GM12874 (cell line): ENCODE data around the gene BBIP1.

Source experiments
- TF ChIP-seq, protein P1 (sequence below): IDR thresholded peaks from 2 replicates; pipeline ENCODE4 v1.5.1; 2011; ENCODE audit warnings: low read depth, mild to moderate bottlenecking, control low read depth, low read length, moderate library complexity; ENCODE audit not compliant: insufficient read depth

BBIP1 gene

DNA sequence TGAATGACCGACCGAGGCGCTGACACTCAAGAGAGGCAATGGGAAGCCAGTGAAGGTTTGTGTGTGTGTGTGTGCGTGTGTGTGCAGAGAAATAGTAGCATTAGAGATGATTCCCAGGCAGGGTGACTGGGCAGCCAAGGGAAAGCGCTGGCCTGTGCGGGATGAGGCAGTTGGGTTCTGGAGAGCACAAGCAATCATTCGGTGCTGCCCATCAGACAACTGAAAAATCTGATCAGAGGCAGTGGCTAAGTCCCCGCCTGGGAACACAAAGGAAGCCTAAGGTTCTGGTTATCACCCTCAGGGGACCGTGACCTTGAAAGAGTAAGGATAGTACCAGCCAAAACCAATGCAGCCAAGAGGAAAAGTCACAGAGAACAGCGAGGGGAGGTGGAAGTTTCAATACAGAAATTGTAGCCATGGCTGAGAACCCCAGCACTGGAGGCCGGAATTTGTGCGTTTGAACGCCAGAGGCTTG is 48.1 kb downstream of the BBIP1 start:
- TF ChIP-seq, protein P1, sequence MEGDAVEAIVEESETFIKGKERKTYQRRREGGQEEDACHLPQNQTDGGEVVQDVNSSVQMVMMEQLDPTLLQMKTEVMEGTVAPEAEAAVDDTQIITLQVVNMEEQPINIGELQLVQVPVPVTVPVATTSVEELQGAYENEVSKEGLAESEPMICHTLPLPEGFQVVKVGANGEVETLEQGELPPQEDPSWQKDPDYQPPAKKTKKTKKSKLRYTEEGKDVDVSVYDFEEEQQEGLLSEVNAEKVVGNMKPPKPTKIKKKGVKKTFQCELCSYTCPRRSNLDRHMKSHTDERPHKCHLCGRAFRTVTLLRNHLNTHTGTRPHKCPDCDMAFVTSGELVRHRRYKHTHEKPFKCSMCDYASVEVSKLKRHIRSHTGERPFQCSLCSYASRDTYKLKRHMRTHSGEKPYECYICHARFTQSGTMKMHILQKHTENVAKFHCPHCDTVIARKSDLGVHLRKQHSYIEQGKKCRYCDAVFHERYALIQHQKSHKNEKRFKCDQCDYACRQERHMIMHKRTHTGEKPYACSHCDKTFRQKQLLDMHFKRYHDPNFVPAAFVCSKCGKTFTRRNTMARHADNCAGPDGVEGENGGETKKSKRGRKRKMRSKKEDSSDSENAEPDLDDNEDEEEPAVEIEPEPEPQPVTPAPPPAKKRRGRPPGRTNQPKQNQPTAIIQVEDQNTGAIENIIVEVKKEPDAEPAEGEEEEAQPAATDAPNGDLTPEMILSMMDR: no peak

DNA sequence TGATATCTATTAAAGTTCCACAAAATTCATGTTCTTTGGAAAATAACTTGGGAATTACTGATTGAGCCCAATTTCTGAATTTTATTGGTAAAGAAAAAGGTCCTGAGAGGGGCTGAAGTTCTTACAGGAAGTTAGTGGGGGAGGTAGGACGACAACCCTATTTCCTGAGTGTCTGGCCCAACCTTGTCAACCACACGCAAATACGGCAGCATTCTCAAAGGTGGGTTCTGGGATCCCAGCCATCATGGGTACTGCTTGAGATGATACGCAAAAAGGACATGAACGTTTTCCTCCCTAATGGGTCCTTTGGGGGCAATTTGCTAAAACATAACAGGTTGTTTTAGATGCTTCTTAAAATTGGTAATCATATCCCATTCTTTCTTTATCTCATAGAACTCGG is 50.0 kb downstream of the BBIP1 start:
- TF ChIP-seq, protein P1: no peak

DNA sequence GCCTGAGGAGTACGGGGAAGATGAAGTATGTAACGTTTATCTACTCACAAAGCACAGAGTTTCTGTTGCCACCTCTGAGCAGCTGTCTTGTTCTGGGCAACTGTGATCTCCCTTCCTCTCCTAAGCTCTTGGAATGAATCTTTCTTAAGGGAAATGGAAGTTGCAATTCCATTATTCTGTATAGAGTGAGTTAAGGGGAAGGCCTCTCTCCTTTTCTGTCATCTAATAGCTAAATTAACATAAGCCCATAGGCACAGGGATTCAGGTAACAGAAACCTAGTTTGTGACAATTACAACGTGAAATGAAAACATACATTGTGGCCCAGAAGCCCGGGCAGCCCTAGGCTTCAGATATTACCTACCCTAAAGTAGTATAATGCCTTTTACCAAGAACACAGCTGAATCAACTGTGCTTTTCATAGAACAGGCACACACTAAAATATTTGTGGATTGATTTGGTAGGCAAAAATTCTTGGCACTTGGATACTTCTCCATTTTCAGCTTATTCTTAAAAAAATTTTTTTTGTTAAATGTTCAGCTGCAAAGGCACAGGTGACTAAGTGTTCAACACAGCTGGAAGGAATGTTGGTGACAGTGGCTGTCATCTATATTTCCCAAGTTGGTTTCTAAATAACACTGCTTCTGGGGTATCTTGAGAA is 51.0 kb downstream of the BBIP1 start:
- TF ChIP-seq, protein P1: no peak

- TF ChIP-seq, protein P1: no peak
These were observed 53.0 kb downstream of the BBIP1 start for GRCh38 chr10:110865809-110866482.

GRCh38 chr10:110865186-110865808 is 53.7 kb downstream of the BBIP1 start:
- TF ChIP-seq, protein P1: no peak

DNA sequence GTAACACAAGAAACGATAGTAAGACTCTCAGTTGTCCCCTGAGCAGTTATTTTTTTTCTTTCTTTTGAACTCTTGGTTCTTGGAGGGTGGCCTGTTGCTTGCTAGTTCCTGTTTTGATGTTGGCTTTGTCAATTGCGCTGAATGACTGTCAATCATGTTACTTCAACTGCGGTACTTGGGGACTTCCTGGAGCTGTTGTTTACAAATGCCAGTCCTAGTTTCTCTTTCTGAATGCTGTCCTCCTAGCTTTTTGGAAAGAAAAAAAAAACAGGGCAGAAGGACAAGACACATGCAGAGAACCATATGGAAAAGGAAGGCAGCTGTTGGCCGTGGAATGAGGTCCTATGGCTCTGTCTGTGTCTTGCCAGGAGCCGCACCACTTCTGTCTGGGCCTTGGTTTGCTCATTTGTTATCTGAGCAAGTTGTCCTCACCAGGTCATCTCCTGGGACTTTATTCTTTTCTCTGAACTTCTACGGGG is 54.3 kb downstream of the BBIP1 start:
- TF ChIP-seq, protein P1: no peak

DNA sequence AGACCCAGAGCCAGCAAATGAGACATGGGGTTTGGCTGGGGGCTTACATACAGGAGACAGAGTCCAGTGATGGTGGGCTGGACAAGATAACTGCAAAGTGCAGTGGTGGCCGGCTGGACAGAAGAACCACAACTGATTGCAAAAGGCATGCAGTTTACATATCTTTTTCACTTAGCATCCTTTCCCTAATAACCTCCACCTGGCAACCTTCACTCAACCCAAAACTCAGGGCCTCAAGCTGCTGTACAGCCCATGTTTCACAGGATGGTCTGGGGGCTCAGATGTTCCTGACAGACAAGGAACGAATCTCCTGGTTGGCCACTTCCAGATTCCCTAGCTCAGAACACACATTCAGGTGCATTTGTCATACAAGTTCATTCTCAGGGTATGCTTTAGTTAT is 55.0 kb downstream of the BBIP1 start:
- TF ChIP-seq, protein P1: no peak
